ENCODE data around the gene ROCK1. TPM values are rescaled to one million over a fixed set of nuclear protein-coding genes. Genes with fewer than 3 reads are reported as not detected.
A peak's percentile ranks its signal among the peaks of the same experiment; 100 is the strongest.

ROCK1 gene
- polyA plus RNA-seq, 1 of the 3 experiments (the other 2 are of a cell fraction) = 4.9 TPM

DNA sequence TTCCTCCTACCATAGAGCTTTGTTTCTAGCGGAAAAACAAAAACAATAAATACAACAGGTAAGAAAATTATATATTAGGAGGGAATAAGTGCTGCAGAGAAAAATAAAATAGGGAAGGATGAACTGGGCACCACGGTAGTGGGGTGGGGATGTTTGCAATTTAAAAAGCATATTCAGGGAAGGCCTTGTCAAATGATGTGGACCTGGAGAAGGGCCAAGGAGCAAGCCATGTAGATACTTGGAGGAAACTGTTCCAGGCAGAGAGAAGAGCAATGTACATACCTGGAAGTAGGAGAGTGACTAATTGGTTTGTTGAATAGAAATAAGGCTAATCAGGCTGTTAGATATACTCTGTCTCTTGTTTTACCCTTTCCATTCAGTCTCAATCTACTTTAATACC lies 136.5 kb downstream of the ROCK1 start:
- ChIA-PET POLR2A (no interaction called here), CTCF (no interaction called here)
- no peak overlapping the region for H3K4me2 ChIP-seq
- 100% methylated on average over 2 of the region's 2 CpGs for WGBS (ENCODE audit: low lambda C conversion rate)
- no peaks in the 10 kb centered on the region for H3K9me3 ChIP-seq
- TF ChIP-seq USF2 (IDR thresholded peaks at IDR 0.05; ENCODE audit: borderline replicate concordance, low read depth, low read length) (no peak), POLR2AphosphoS5 (IDR thresholded peaks at IDR 0.05; ENCODE audit: low read depth, low read length) (no peak), GABPA (IDR thresholded peaks at IDR 0.05; ENCODE audit: low read depth) (no peak), SIN3A (IDR thresholded peaks at IDR 0.05; ENCODE audit: borderline replicate concordance, low read depth, low read length) (no peak), ELF1 (IDR thresholded peaks at IDR 0.05) (no peak), NRF1 (IDR thresholded peaks at IDR 0.05; ENCODE audit: low read depth, low read length) (no peak), TEAD4 (IDR thresholded peaks at IDR 0.05; ENCODE audit: borderline replicate concordance, insufficient read depth) (no peak), JUND (IDR thresholded peaks at IDR 0.05) (no peak), FOXM1 (IDR thresholded peaks at IDR 0.05; ENCODE audit: low read depth) (no peak), GATA2 (CRISPR knock-in tag; IDR thresholded peaks at IDR 0.05) (no peak)
- TF ChIP-seq, protein P1, sequence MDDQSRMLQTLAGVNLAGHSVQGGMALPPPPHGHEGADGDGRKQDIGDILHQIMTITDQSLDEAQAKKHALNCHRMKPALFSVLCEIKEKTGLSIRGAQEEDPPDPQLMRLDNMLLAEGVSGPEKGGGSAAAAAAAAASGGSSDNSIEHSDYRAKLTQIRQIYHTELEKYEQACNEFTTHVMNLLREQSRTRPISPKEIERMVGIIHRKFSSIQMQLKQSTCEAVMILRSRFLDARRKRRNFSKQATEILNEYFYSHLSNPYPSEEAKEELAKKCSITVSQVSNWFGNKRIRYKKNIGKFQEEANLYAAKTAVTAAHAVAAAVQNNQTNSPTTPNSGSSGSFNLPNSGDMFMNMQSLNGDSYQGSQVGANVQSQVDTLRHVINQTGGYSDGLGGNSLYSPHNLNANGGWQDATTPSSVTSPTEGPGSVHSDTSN (IDR thresholded peaks at IDR 0.05) = no peak
- TF ChIP-seq, protein P2, sequence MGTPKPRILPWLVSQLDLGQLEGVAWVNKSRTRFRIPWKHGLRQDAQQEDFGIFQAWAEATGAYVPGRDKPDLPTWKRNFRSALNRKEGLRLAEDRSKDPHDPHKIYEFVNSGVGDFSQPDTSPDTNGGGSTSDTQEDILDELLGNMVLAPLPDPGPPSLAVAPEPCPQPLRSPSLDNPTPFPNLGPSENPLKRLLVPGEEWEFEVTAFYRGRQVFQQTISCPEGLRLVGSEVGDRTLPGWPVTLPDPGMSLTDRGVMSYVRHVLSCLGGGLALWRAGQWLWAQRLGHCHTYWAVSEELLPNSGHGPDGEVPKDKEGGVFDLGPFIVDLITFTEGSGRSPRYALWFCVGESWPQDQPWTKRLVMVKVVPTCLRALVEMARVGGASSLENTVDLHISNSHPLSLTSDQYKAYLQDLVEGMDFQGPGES (IDR thresholded peaks at IDR 0.05; ENCODE audit: low read depth, low read length) = no peak
- no peaks in the 10 kb centered on the region for H3K4me1 ChIP-seq (ENCODE audit: control insufficient read depth in 1 of 2, insufficient read depth in 2 of 2, low read depth in 1 of 2, low read length in 1 of 2)
- no peaks in the 10 kb centered on the region for H3K79me2 ChIP-seq (ENCODE audit: insufficient read depth)
- no peaks in the 10 kb centered on the region for H4K20me1 ChIP-seq (ENCODE audit: insufficient read depth)
- H3K9ac ChIP-seq = no peak overlapping the region
- peaks cover 3% of the 10 kb centered on the region for H3F3A ChIP-seq (replicated peaks; ENCODE audit: insufficient read depth)
- H2AFZ ChIP-seq (ENCODE audit: low read depth) = no peak overlapping the region
- no peak for DNase-seq
- H3K36me3 ChIP-seq (replicated peaks in 1 of 2; ENCODE audit: control insufficient read depth in 1 of 2, insufficient read depth in 2 of 2, low read length in 1 of 2) = peaks cover 50 to 65% of the 10 kb centered on the region in 2 experiments
- no peak overlapping the region for H3K27ac ChIP-seq (ENCODE audit: low read depth in 2 of 2, low read length in 1 of 2)
- H3K4me3 ChIP-seq (ENCODE audit: low read depth in 2 of 2, low read length in 1 of 2) = no peak overlapping the region
- H3K27me3 ChIP-seq (ENCODE audit: insufficient read depth) = no peaks in the 10 kb centered on the region
- no peaks in the 10 kb centered on the region for H3K9me2 ChIP-seq

DNA sequence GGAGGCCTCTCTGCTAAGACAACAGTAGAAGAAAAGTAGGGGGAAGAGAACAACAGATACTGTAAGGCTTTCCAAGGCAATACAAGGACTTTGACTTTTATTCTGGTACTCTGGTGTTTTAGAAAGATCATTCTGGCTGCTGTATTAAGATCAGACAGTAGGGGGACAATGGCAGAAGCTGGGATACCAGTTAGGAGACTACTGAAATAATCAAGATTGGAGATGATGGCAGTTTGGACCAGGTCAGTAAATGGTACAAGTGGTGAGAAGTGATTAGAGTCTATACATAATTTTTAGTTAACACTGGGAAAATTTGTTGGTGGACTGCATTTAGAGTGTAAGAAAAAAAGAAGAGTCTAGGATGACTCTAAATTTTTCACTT lies 139.7 kb downstream of the ROCK1 start:
- Histone ChIP-seq H4K20me1 (ENCODE audit: insufficient read depth) (no peaks in the 10 kb centered on the region), H3F3A (replicated peaks; ENCODE audit: insufficient read depth) (peaks cover 7% of the 10 kb centered on the region), H3K4me2 (no peak overlapping the region), H3K79me2 (ENCODE audit: insufficient read depth) (no peaks in the 10 kb centered on the region), H2AFZ (ENCODE audit: low read depth) (no peak overlapping the region), H3K36me3 (replicated peaks in 1 of 2; ENCODE audit: control insufficient read depth in 1 of 2, insufficient read depth in 2 of 2, low read length in 1 of 2) (peaks cover 53 to 63% of the 10 kb centered on the region in 2 experiments), H3K9ac (no peak overlapping the region), H3K4me3 (ENCODE audit: low read depth in 2 of 2, low read length in 1 of 2) (no peak overlapping the region), H3K4me1 (ENCODE audit: control insufficient read depth in 1 of 2, insufficient read depth in 2 of 2, low read depth in 1 of 2, low read length in 1 of 2) (no peaks in the 10 kb centered on the region), H3K9me2 (no peaks in the 10 kb centered on the region), H3K9me3 (no peaks in the 10 kb centered on the region), H3K27ac (ENCODE audit: low read depth in 2 of 2, low read length in 1 of 2) (no peak overlapping the region), H3K27me3 (ENCODE audit: insufficient read depth) (no peaks in the 10 kb centered on the region)
- CTCF ChIA-PET = interaction anchor here (1.1 to 1.3 kb wide), 2 partner anchors 10 to 157 kb away, joined by 3 to 4 read pairs; no protein-coding TSS in a partner anchor
- DNase-seq = peak; percentile 23
- POLR2A ChIA-PET = no interaction called here
- TF ChIP-seq TAF1 (IDR thresholded peaks at IDR 0.05; ENCODE audit: borderline replicate concordance, low read depth, low read length) (no peak), RXRA (IDR thresholded peaks at IDR 0.05; ENCODE audit: borderline replicate concordance, low read depth) (no peak), GATA2 (CRISPR knock-in tag; IDR thresholded peaks at IDR 0.05) (no peak), RAD21 (IDR thresholded peaks at IDR 0.05; ENCODE audit: low read length) (peak; percentile 47), TCF12 (IDR thresholded peaks at IDR 0.05) (no peak), SMC3 (IDR thresholded peaks at IDR 0.05; ENCODE audit: low read depth, low read length) (peak; percentile 29; the same call in 1 of the 2 replicates), RCOR1 (IDR thresholded peaks at IDR 0.05; ENCODE audit: low read length) (no peak)
- TF ChIP-seq, protein P3, sequence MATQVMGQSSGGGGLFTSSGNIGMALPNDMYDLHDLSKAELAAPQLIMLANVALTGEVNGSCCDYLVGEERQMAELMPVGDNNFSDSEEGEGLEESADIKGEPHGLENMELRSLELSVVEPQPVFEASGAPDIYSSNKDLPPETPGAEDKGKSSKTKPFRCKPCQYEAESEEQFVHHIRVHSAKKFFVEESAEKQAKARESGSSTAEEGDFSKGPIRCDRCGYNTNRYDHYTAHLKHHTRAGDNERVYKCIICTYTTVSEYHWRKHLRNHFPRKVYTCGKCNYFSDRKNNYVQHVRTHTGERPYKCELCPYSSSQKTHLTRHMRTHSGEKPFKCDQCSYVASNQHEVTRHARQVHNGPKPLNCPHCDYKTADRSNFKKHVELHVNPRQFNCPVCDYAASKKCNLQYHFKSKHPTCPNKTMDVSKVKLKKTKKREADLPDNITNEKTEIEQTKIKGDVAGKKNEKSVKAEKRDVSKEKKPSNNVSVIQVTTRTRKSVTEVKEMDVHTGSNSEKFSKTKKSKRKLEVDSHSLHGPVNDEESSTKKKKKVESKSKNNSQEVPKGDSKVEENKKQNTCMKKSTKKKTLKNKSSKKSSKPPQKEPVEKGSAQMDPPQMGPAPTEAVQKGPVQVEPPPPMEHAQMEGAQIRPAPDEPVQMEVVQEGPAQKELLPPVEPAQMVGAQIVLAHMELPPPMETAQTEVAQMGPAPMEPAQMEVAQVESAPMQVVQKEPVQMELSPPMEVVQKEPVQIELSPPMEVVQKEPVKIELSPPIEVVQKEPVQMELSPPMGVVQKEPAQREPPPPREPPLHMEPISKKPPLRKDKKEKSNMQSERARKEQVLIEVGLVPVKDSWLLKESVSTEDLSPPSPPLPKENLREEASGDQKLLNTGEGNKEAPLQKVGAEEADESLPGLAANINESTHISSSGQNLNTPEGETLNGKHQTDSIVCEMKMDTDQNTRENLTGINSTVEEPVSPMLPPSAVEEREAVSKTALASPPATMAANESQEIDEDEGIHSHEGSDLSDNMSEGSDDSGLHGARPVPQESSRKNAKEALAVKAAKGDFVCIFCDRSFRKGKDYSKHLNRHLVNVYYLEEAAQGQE (IDR thresholded peaks at IDR 0.05; ENCODE audit: low read depth, low read length) = no peak
- TF ChIP-seq, protein P4, sequence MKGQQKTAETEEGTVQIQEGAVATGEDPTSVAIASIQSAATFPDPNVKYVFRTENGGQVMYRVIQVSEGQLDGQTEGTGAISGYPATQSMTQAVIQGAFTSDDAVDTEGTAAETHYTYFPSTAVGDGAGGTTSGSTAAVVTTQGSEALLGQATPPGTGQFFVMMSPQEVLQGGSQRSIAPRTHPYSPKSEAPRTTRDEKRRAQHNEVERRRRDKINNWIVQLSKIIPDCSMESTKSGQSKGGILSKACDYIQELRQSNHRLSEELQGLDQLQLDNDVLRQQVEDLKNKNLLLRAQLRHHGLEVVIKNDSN (IDR thresholded peaks at IDR 0.05; ENCODE audit: borderline replicate concordance, low read depth) = no peak
- TF ChIP-seq, protein P5, sequence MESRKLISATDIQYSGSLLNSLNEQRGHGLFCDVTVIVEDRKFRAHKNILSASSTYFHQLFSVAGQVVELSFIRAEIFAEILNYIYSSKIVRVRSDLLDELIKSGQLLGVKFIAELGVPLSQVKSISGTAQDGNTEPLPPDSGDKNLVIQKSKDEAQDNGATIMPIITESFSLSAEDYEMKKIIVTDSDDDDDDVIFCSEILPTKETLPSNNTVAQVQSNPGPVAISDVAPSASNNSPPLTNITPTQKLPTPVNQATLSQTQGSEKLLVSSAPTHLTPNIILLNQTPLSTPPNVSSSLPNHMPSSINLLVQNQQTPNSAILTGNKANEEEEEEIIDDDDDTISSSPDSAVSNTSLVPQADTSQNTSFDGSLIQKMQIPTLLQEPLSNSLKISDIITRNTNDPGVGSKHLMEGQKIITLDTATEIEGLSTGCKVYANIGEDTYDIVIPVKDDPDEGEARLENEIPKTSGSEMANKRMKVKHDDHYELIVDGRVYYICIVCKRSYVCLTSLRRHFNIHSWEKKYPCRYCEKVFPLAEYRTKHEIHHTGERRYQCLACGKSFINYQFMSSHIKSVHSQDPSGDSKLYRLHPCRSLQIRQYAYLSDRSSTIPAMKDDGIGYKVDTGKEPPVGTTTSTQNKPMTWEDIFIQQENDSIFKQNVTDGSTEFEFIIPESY (IDR thresholded peaks at IDR 0.05; ENCODE audit: borderline replicate concordance, low read depth) = no peak
